GM12801 (cell line): ENCODE data around the gene FRMD4B.

Experiments used
- CTCF ChIP-seq: IDR thresholded peaks from one replicate; pipeline ENCODE4 v1.5.1; 2011; ENCODE audit warnings: control low read depth; ENCODE audit not compliant: insufficient read length; ENCODE audit errors: extremely low read depth

Gene FRMD4B

DNA sequence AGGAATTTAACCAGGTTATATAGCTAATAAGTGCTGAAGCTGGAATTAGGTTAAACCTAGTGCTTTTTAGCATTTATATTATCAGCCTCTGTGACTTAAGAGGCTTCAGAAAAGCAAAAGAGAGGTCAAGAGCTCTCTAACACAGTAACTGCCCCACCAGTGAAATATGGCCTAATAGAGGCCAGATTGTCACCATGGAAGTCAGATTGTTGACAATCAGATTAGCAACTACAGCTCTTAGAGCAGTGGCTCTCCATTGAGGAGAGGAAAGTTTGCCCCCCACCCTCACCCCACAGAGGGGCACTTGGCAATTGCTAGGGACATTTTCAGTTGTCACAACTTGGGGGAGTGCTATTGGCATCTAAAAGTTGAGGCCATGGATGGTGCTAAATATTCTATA, 240.2 kb downstream of the FRMD4B start:
- no peak for TF ChIP-seq CTCF

DNA sequence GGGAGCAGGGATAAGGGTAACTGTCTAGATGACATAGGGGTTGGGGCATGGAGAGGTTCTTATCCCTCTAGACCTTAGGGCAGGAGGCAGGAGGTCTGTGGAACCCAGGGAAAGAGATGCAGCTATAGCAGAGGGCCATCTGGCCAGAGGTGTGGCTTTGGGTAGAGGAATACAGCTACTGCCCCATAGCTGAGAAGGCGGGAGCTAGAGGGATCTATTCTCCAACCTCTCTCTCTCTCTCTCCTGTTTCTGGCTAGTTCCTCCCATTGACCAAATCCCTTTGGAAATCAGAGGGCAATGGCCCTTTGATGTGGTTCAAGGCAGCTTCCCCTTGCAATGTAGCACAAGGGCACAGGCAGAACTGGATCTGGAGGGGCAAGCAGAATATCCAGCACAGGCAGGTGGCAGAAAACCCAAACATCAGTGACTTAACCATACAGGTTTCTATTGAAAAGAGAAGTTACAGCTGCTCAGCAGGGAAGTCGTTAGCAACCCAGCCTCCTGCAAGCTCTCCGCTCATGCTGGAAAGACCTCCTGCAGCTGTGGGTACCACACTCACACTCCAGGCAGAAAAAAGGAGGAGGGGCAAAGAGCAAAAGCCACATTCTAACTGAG, 241.2 kb downstream of the FRMD4B start:
- TF ChIP-seq CTCF, result no peak

- no peak for TF ChIP-seq CTCF
Measured at GRCh38 chr3:69143612-69144011, 242.3 kb downstream of the FRMD4B start.

- TF ChIP-seq CTCF, result no peak
Measured at GRCh38 chr3:69142797-69143454, 243.0 kb downstream of the FRMD4B start.

DNA sequence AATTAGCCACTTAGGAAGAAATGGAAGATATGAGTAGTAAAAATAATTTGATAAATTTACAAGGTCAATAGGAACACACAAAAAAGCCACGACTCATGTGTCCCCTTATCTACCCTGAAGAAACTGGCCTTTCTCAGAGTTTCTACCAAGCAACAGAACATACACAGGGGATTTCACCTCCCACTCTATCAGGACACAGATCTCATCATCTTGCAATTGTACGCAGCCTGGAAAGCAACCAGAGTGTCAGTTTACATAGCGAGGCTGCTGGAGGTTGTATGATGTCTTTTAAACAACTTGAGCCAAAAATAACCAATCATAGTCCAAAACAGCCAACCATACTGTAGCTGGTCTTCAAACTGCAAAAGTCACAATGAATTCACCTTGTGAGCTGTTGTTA, 243.8 kb downstream of the FRMD4B start:
- TF ChIP-seq CTCF, result no peak

DNA sequence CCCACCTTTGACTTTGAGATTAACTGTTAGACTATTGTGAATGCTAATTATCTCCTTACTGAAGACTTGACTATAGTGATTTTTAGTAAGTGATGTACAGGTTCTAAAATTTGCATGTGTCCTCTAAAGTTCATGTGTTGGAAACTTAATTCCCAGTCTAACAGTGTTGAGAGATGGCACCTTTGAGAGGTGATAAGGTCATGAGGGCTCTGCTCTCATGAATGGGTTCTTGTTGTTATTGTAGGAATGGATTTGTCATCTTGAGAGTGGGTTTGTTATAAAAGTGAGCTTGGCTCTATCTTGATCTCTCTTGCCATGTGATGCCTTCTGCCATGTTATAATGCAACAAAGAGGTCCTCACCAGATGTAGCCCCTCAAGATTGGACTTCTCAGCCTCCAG, 244.6 kb downstream of the FRMD4B start:
- no peak for TF ChIP-seq CTCF

- no peak for TF ChIP-seq CTCF
Measured at GRCh38 chr3:69137412-69137811, 248.5 kb downstream of the FRMD4B start.

- TF ChIP-seq CTCF, result no peak
Measured at GRCh38 chr3:69137005-69137404, 248.9 kb downstream of the FRMD4B start.
